HG03175 (cell line): Measurements from ENCODE around the gene DYNC1LI2.

Source experiments
- ATAC-seq: cut with Tn5 transposase; IDR thresholded peaks from one replicate; pipeline ENCODE4 v1.9.1; 2021; ENCODE audit warnings: mild to moderate bottlenecking, moderate library complexity; ENCODE audit not compliant: unreplicated experiment

Gene DYNC1LI2

GRCh38 chr16:66740533-66740932, 10.9 kb downstream of the DYNC1LI2 start:
- ATAC-seq: no peak

DNA sequence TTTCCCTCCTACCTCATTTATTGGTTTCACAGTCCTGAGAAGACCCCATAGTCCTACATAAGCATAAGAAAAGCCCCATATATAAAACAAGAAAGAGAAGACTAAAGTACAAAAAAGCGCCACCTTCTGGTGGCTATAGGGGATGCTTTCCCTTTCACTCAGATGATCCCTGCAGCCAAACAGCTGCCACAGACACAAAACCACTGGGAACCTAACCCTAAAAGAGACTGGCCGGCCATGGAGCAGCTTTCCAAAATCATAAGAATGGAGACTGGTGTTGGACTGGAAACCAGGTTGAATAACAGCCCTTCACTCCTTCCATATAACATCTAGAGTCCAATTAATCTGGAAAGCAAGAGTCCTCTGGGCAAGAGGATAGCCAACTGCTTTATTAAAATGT, 11.4 kb downstream of the DYNC1LI2 start:
- no peak for ATAC-seq

GRCh38 chr16:66735891-66736290, 15.5 kb downstream of the DYNC1LI2 start:
- no peak for ATAC-seq

DNA sequence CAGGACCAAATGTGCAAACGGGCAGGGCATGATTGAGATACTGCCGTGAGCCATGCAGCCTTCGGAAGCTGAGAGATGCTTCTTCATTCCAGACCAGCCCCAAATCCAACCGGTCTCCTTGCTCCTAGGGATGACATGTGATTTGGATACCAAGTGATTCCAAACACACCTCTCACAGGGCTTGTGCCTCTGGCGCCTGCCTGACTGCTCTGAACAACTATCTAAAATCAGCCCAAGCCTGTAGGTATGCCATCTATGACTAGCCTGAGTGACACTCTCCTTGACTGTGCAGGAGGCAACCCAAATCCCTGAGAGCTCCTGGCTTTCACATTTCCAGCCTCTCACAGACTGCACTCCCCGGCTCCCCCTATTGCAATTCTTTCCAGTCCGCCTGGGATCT, 20.3 kb downstream of the DYNC1LI2 start:
- ATAC-seq: no peak

- ATAC-seq: no peak
Observed at GRCh38 chr16:66728804-66729203, 22.6 kb downstream of the DYNC1LI2 start.

- ATAC-seq: peak; percentile 56
Observed at GRCh38 chr16:66728117-66728787, 23.2 kb downstream of the DYNC1LI2 start.

DNA sequence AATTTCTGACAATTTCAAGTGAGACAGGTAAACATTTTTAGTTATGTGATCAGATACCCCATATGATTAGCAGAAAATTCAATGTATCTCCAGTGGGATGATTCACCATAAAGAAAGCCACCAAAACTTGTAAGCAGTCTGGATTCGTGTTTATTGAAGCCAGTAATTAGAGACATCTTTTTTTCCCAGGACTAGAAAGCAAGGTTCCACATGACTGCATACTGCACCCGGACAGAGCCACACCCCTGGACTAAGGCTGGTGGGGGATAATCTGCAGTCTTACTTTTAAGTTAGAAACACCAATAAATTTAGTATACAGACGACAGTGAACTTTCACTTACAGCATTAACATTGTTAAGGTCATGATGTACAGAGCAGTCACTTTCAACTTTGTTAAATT, 30.6 kb downstream of the DYNC1LI2 start:
- no peak for ATAC-seq

- no peak for ATAC-seq
Observed at GRCh38 chr16:66719246-66719645, 32.2 kb downstream of the DYNC1LI2 start.

DNA sequence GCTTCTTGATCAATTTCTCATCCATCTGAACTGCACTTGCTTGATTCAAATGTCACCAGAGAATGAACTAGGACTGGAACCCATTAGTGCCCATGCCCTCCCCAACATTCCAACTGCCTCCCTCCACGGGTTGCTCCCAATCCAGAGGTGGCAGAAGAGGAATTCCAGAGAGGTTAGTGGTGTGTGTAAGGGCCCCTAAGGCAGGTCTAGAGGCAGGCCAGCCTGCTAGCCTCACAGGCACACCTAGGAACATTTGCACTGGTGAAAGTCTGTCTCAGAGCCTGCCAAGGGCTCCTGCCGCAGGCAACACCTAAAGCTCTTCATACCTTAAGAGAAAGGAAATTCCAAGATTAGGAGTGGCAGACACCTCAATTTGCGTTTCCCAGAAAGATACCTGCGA, 33.6 kb downstream of the DYNC1LI2 start:
- ATAC-seq: no peak

- no peak for ATAC-seq
Observed at GRCh38 chr16:66717112-66717675, 34.2 kb downstream of the DYNC1LI2 start.

GRCh38 chr16:66714654-66715307, 36.6 kb downstream of the DYNC1LI2 start:
- ATAC-seq: no peak

DNA sequence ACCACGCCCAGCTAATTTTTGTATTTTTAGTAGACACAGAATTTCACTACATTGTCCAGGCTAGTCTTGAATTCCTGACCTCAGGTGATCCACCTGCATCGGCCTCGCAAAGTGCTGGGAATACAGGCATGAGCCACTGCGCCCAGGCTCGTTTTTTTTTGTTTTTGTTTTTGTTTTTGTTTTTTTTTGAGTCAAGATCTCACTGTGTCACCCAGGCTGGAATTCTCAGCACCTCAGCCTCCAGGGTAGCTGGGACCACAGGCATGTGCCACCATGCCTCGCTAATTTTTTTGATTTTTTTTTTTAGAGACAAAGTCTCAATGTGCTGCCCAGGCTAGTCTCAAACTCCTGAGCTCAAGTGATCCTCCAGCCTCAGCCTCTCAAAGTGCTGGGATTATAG, 37.3 kb downstream of the DYNC1LI2 start:
- no peak for ATAC-seq

DNA sequence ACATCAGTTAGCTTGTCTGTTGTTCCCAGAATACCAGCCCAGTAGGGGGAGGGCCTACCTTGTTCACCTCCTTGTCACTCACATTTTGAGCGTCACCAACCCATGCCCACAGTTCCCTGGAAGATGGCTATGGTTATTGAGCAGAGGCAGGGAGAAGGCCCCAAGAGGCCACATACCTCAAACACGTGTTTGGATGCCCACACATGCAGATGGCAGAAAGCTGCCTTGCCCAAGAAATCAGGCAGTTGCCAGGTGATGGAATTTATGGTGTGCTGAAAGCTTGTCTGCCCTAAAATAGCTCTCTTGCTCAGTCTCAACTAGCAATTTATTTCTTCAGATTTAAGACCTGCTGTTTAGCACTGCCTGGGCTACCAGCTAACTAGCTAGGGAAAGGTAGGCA, 38.3 kb downstream of the DYNC1LI2 start:
- ATAC-seq: no peak

DNA sequence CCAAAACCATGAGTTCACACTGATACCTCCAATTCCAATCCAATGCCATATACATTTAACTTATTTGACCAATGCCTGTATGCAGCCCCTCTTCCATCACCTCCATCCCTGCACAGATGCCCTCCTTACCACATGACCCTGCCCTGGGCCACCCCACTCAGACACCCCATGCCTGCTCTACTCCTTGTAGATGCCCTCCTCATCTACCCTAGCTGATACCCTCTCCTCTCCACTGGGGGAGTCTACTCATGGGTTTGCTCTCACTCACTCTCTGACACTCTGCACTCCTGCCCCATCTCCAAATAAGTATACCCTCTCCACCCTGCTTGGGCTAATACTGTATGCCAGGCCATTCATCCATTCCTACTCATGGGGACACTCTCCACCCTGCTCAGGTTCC, 38.9 kb downstream of the DYNC1LI2 start:
- ATAC-seq: no peak

DNA sequence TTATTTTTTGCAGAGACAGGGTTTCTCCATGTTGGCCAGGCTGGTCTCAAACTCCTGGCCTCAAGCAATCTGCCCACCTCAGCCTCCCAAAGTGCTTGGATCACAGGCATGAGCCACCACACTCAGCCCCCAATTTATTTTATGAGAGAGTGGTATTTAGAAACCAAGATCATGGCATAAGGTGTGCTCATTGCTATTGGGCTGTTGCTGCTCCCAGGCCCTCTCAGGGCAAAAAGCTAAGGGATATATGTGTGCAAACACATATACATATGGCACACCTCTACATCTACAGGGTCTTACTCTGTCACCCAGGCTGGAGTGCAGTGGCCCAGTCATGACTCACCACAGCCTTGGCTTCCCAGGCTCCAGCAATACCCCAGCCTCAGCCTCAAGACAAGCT, 39.8 kb downstream of the DYNC1LI2 start:
- no peak for ATAC-seq

DNA sequence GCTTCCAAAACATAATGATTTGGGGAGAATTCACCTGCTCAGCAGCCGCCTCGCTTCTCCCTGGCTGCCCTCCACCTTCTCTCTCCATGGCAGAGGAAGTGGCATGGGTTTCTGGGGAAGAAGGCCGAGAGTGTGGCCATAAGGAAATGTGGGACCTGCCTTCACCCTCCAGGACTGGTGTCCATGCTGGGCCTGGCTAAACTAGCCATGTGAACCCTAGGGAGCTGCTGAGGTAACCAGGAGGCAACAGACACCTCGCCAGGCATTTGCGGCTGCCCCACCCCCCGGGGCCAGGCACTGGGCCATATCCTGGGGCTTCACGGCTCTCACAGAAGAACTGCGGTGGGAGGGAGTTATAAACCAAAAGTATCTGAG, 44.9 kb downstream of the DYNC1LI2 start:
- ATAC-seq: no peak

DNA sequence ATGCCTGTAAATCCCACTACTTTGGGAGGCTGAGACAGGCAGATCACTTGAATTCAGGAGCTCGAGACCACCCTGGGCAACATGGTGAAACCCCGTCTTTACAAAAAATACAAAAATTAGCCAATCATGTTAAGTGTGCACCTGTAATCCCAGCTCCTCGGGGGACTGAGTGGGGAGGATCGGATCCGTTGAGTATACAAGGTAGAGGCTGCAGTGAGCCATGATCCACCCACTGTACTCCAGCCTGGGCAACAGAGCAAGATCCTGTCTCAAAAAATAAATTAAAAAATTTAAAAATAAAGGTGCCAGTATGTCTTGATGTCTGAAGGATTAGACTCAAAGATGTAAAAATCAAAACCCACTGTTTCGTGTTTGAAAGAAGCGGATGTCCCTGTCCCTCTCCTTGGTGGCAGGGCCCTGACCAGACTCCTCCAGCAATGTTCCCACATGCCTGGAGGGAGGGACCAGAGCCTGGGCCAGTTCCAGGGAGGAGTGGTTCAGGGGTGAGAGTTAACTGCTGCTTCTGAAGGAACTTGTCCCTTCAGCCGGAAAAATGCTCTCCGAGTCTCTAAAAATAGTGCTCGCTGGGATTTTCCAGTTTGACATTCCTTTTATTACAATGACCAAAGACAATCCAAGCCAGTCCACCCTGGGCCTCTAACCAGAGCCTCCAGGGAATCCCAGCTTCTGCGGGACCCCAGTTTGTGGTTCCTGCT, 45.5 kb downstream of the DYNC1LI2 start:
- no peak for ATAC-seq

GRCh38 chr16:66703406-66704215, 47.8 kb downstream of the DYNC1LI2 start:
- ATAC-seq: no peak

DNA sequence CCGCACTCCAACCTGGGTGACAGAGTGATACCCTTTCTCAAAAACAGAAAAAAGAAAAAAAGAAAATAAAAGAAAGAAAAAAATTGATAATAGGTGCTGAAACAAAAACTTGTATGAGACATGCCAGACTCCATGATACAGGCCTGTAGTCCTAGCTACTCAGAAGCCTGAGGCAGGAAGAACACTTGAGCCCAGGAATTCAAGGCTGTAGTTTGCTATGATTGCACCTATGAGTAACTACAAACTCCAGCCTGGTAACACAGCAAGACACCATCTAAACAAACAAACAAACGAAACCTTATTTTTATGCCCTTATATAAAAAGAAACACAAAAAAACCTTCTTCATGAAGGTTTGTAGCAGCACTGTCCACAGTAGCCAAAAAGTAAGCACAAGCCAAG, 49.9 kb downstream of the DYNC1LI2 start:
- ATAC-seq: no peak

GRCh38 chr16:66701026-66701425, 50.4 kb downstream of the DYNC1LI2 start:
- ATAC-seq: no peak

DNA sequence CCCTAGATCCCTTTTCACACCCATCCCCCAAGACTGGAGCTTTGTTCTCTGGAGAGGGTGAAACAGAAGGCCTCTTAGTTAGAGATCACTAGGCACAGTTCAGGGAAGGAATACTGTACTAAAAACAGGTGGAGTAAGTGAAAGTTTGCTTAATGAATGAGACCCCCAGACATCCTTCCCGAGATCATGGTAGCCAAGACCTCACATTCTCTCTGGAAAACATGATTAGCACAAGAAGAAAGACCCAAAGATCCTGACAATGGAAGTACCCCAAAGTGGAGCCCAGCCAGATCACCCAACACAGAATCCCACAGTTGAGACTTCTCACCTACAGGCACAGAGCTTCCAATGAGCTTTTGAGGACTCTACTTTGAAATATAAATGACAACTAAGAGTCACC, 51.5 kb downstream of the DYNC1LI2 start:
- ATAC-seq: no peak
